ENCODE data around the gene OPALIN. TPM values are rescaled to one million over a fixed set of nuclear protein-coding genes. Genes with fewer than 3 reads are reported as not detected.

OPALIN gene
- total and polyA plus RNA-seq, 10 of the 15 experiments (the other 5 are each of a cell fraction or from before 2014, with no cell fraction given), result not detected

DNA sequence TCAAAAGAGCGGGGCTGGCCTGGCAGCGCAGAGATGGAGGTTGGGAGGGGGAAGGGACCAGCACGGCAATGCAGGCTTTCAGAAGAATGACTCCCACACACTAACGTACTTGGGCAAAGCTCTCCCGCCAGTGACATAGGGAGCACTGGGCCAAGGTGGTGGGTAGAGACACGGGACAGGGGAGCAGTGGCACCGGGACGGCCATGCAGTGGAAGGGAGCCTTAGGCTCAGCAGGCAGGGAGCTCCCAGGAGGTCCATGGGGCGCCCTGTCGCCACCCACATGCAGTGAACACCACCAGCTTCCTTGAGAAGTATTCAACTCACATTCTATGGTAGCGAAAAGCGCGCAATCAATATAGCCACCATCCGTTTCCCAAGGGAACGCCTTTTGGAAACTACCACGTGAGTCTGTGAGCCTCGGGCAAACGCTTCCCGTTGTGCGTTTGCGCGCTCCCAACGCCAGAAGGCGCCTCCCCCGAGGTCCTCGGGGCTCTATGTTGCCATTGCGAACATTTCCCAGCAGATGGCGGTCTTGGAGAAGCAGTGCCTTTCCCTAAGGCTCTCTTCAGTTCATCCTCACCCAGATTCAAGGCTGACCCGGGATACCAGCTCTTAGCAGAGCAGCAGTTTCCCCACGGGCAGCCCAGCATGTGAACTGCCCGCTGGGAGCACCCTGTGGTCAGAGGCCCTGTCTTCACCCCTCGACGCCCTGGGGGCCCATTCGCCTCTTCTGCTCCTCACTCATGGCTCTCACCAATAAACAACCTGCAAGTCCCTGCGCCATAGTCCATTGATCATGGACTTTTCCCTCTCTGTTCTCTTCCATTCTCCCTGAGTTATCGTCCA, 16.4 kb upstream of the OPALIN start:
- H3K9ac ChIP-seq (ENCODE audit: control insufficient read depth, insufficient read depth, low read length), result no peak overlapping the region
- TF ChIP-seq NFYA (IDR thresholded peaks at IDR 0.05; ENCODE audit: borderline replicate concordance, low read depth, low read length), result no peak
- TF ChIP-seq STAT1 (conservative IDR thresholded peaks at IDR 0.05), result no peak; the same call in 1 of the 2 replicates
- peak; percentile 78 for TF ChIP-seq IKZF1 (conservative IDR thresholded peaks at IDR 0.05)
- TF ChIP-seq, protein P1, sequence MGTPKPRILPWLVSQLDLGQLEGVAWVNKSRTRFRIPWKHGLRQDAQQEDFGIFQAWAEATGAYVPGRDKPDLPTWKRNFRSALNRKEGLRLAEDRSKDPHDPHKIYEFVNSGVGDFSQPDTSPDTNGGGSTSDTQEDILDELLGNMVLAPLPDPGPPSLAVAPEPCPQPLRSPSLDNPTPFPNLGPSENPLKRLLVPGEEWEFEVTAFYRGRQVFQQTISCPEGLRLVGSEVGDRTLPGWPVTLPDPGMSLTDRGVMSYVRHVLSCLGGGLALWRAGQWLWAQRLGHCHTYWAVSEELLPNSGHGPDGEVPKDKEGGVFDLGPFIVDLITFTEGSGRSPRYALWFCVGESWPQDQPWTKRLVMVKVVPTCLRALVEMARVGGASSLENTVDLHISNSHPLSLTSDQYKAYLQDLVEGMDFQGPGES (IDR thresholded peaks at IDR 0.05), result 0 out of 2 replicates have a peak, but pooled peaks have one; percentile 40
- 0 out of 2 replicates have a peak, but pooled peaks have one; percentile 19 for TF ChIP-seq IRF4 (IDR thresholded peaks at IDR 0.05; ENCODE audit: low read depth, low read length)
- TF ChIP-seq MEF2B (IDR thresholded peaks at IDR 0.05; ENCODE audit: partially characterized antibody, poor library complexity, severe bottlenecking), result peak; percentile 76
- TF ChIP-seq, protein P2, sequence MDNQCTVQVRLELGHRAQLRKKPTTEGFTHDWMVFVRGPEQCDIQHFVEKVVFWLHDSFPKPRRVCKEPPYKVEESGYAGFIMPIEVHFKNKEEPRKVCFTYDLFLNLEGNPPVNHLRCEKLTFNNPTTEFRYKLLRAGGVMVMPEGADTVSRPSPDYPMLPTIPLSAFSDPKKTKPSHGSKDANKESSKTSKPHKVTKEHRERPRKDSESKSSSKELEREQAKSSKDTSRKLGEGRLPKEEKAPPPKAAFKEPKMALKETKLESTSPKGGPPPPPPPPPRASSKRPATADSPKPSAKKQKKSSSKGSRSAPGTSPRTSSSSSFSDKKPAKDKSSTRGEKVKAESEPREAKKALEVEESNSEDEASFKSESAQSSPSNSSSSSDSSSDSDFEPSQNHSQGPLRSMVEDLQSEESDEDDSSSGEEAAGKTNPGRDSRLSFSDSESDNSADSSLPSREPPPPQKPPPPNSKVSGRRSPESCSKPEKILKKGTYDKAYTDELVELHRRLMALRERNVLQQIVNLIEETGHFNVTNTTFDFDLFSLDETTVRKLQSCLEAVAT (IDR thresholded peaks at IDR 0.05), result 0 out of 2 replicates have a peak, but pooled peaks have one; percentile 29
- peak in 1 of 2 experiments; percentile 61; a peak in 1 of 4 replicates for TF ChIP-seq BHLHE40 (IDR thresholded peaks at IDR 0.05; ENCODE audit: borderline replicate concordance in 1 of 2, low read depth in 2 of 2, low read length in 1 of 2)
- TF ChIP-seq SMC3 (IDR thresholded peaks at IDR 0.05; ENCODE audit: borderline replicate concordance, low read length), result peak; percentile 62; the same call in 1 of the 2 replicates
- TF ChIP-seq ASH2L (IDR thresholded peaks at IDR 0.05; ENCODE audit: borderline replicate concordance, low read depth), result no peak
- 0 out of 2 replicates have a peak, but pooled peaks have one; percentile 57 for TF ChIP-seq LARP7 (IDR thresholded peaks at IDR 0.05)
- TF ChIP-seq EED (IDR thresholded peaks at IDR 0.05; ENCODE audit: low read depth), result peak; percentile 42; the same call in 1 of the 2 replicates
- TF ChIP-seq KLF5 (IDR thresholded peaks at IDR 0.05; ENCODE audit: partially characterized antibody), result peak; percentile 29
- 0 out of 2 replicates have a peak, but pooled peaks have one; percentile 40 for TF ChIP-seq RAD51 (IDR thresholded peaks at IDR 0.05)
- peak; percentile 49; the same call in 1 of the 2 replicates for TF ChIP-seq SMARCA5 (IDR thresholded peaks at IDR 0.05)
- peak; percentile 35; the same call in 1 of the 2 replicates for TF ChIP-seq GATAD2B (conservative IDR thresholded peaks at IDR 0.05; ENCODE audit: low read depth)
- no peak for TF ChIP-seq ZNF274 (IDR thresholded peaks at IDR 0.05; ENCODE audit: insufficient read depth, insufficient read length)
- TF ChIP-seq YY1 (IDR thresholded peaks at IDR 0.05; ENCODE audit: low read depth, low read length), result peak; percentile 58; the same call in 1 of the 2 replicates
- peak; percentile 42 to 59; a peak in 3 of 4 replicates for TF ChIP-seq IKZF2 (IDR thresholded peaks at IDR 0.05)
- TF ChIP-seq RAD21 (IDR thresholded peaks at IDR 0.05; ENCODE audit: insufficient read depth, low read depth, low read length), result peak; percentile 87

More for the DNA sequence above, 16.4 kb upstream of the OPALIN start:
- ChIA-PET SMC1A (ENCODE audit: uncharacterized antibody, unreplicated experiment) (interaction anchor here (0.6 to 2.6 kb wide), 15 partner anchors 10 to 535 kb away, joined by 3 to 14 read pairs (median 3); no protein-coding TSS in a partner anchor), RAD21 (ENCODE audit: unreplicated experiment) (interaction anchor here (0.6 to 2.4 kb wide), 5 partner anchors 135 to 979 kb away, joined by 3 to 14 read pairs (median 3); partner anchors contain the start of gene TLL2), POLR2A (no interaction called here), CTCF (interaction anchor here (0.6 to 8.1 kb wide), 30 partner anchors 10 to 840 kb away, joined by 3 to 64 read pairs (median 4); partner anchors contain the start of gene TLL2)
- Histone ChIP-seq H3K4me2 (ENCODE audit: control insufficient read depth, insufficient read depth) (peak overlapping the region; percentile 100), H3K4me3 (peak overlapping the region; percentile 68; the same call in 1 of the 2 replicates), H3K27me3 (replicated peaks in 1 of 2; ENCODE audit: control insufficient read depth in 2 of 2, insufficient read depth in 2 of 2, low read length in 1 of 2) (no peaks in the 10 kb centered on the region; a peak in 1 of 4 replicates), H4K20me1 (ENCODE audit: control insufficient read depth, insufficient read depth) (no peaks in the 10 kb centered on the region), H3K79me2 (ENCODE audit: control insufficient read depth, insufficient read depth, low read length) (no peaks in the 10 kb centered on the region), H2AFZ (ENCODE audit: control insufficient read depth, low read depth, low read length) (peak overlapping the region; percentile 91), H3K4me1 (ENCODE audit: control insufficient read depth, insufficient read depth, low read length) (peaks cover 8% of the 10 kb centered on the region), H3K9me3 (replicated peaks; ENCODE audit: control insufficient read depth, insufficient read depth, low read length) (no peaks in the 10 kb centered on the region), H3K36me3 (ENCODE audit: control insufficient read depth in 2 of 2, insufficient read depth in 2 of 2, low read length in 1 of 2) (no peaks in the 10 kb centered on the region), H3K27ac (ENCODE audit: control insufficient read depth, insufficient read depth) (no peak overlapping the region)
- DNase-seq (ENCODE audit: low read depth, low spot score) (peak; percentile 45), FAIRE-seq (peak; percentile 97), ATAC-seq (peak; percentile 91)
- intact Hi-C loops (cut with micrococcal nuclease; ENCODE audit: unreplicated experiment) (loop anchor here (1.0 to 5.0 kb wide), 2 partner anchors 136 to 652 kb away; no protein-coding TSS in a partner anchor), in situ Hi-C loops (cut with MboI) (no loop called here)
- 4% methylated on average over 34 of the region's 36 CpGs for WGBS (ENCODE audit: insufficient coverage, insufficient replicate concordance, low lambda C conversion rate, missing lambda C conversion rate)
- no TSS peak for BruUV-seq (replicated peaks)

All from GM12878 (cell line).